ENCODE measurements around the gene CHP1. TPM values are rescaled to one million over a fixed set of nuclear protein-coding genes. Genes with fewer than 3 reads are reported as not detected.

The CHP1 gene
- polyA plus RNA-seq, 3 donors, result 57.2 to 67.2 (median 58.8) TPM

- TF ChIP-seq CTCF (IDR thresholded peaks at IDR 0.05), result no peak
- no peak overlapping the region for H3K4me3 ChIP-seq (replicated peaks in 1 of 3; ENCODE audit: low read depth in 2 of 3, low read length in 3 of 3)
- H3K4me2 ChIP-seq (replicated peaks; ENCODE audit: extremely low read depth, low read length, poor library complexity, severe bottlenecking), result no peak overlapping the region
- no peaks in the 10 kb centered on the region for H4K20me1 ChIP-seq (ENCODE audit: insufficient read depth, low read length)
- no peaks in the 10 kb centered on the region for H3K9me3 ChIP-seq (replicated peaks in 1 of 2; ENCODE audit: control insufficient read depth in 1 of 2, insufficient read depth in 1 of 2, low read length in 2 of 2)
- intact Hi-C loops (cut with micrococcal nuclease), result loop anchor here (5.0 to 10.0 kb wide), 4 partner anchors 79 to 279 kb away; no protein-coding TSS in a partner anchor
- no peaks in the 10 kb centered on the region for H3K9me3 Mint-ChIP-seq
- H3K36me3 ChIP-seq (replicated peaks in 1 of 2; ENCODE audit: control insufficient read depth in 1 of 2, insufficient read depth in 2 of 2, low read length in 2 of 2), result no peaks in the 10 kb centered on the region
- no peaks in the 10 kb centered on the region for H3K79me2 ChIP-seq (ENCODE audit: insufficient read depth, low read length)
- no peak overlapping the region for H3K9ac ChIP-seq (ENCODE audit: insufficient read depth, low read length, poor library complexity, severe bottlenecking)
- no peaks in the 10 kb centered on the region for H3K4me1 ChIP-seq (ENCODE audit: control insufficient read depth in 1 of 2, insufficient read depth in 2 of 2, low read length in 2 of 2)
- no peak overlapping the region for H3K4me3 Mint-ChIP-seq
- H3K27me3 Mint-ChIP-seq (ENCODE audit: low read depth in 3 of 3), result peaks cover 2 to 5% (median 3%) of the 10 kb centered on the region in 3 donors
- 100% methylated on average over 1 of the region's 2 CpGs for WGBS (ENCODE audit: insufficient coverage)
- no peaks in the 10 kb centered on the region for H3K4me1 Mint-ChIP-seq
- H3K27me3 ChIP-seq (ENCODE audit: control insufficient read depth in 2 of 2, insufficient read depth in 2 of 2, low read length in 2 of 2), result no peaks in the 10 kb centered on the region
- no peak overlapping the region for H3K27ac ChIP-seq (ENCODE audit: low read depth in 1 of 2, low read length in 2 of 2)
- DNase-seq, result no peak
- H2AFZ ChIP-seq (ENCODE audit: insufficient read depth, low read depth, low read length, poor library complexity, severe bottlenecking), result peak overlapping the region; percentile 55
- no peak overlapping the region for H3K27ac Mint-ChIP-seq
- no peaks in the 10 kb centered on the region for H3K36me3 Mint-ChIP-seq
These were observed 47.5 kb upstream of the CHP1 start for GRCh38 chr15:41183581-41183980.

GRCh38 chr15:41194444-41194843 is 36.6 kb upstream of the CHP1 start:
- Mint-ChIP-seq H3K36me3 (no peaks in the 10 kb centered on the region), H3K4me1 (peaks cover 11% of the 10 kb centered on the region), H3K9me3 (peaks cover 0 to 4% (median 0%) of the 10 kb centered on the region in 7 donors), H3K4me3 (no peak overlapping the region), H3K27me3 (ENCODE audit: low read depth in 3 of 3) (peaks cover 0 to 5% (median 2%) of the 10 kb centered on the region in 3 donors), H3K27ac (no peak overlapping the region)
- H3K27ac ChIP-seq (ENCODE audit: low read depth in 1 of 2, low read length in 2 of 2), result no peak overlapping the region
- no peaks in the 10 kb centered on the region for H3K79me2 ChIP-seq (ENCODE audit: insufficient read depth, low read length)
- intact Hi-C loops (cut with micrococcal nuclease), result no loop called here
- peaks cover 5 to 9% of the 10 kb centered on the region in 2 donors for H3K4me1 ChIP-seq (ENCODE audit: control insufficient read depth in 1 of 2, insufficient read depth in 2 of 2, low read length in 2 of 2)
- no peak overlapping the region for H3K4me2 ChIP-seq (replicated peaks; ENCODE audit: extremely low read depth, low read length, poor library complexity, severe bottlenecking)
- no peak overlapping the region for H2AFZ ChIP-seq (ENCODE audit: insufficient read depth, low read depth, low read length, poor library complexity, severe bottlenecking)
- TF ChIP-seq CTCF (IDR thresholded peaks at IDR 0.05), result no peak
- H3K9ac ChIP-seq (ENCODE audit: insufficient read depth, low read length, poor library complexity, severe bottlenecking), result no peak overlapping the region
- H4K20me1 ChIP-seq (ENCODE audit: insufficient read depth, low read length), result no peaks in the 10 kb centered on the region
- H3K36me3 ChIP-seq (replicated peaks in 1 of 2; ENCODE audit: control insufficient read depth in 1 of 2, insufficient read depth in 2 of 2, low read length in 2 of 2), result no peaks in the 10 kb centered on the region
- DNase-seq, result no peak
- H3K4me3 ChIP-seq (replicated peaks in 1 of 3; ENCODE audit: low read depth in 2 of 3, low read length in 3 of 3), result no peak overlapping the region
- WGBS (ENCODE audit: insufficient coverage), result no CpG with 5 or more reads among the region's 1 CpG
- no peaks in the 10 kb centered on the region for H3K27me3 ChIP-seq (ENCODE audit: control insufficient read depth in 2 of 2, insufficient read depth in 2 of 2, low read length in 2 of 2)
- H3K9me3 ChIP-seq (replicated peaks in 1 of 2; ENCODE audit: control insufficient read depth in 1 of 2, insufficient read depth in 1 of 2, low read length in 2 of 2), result no peaks in the 10 kb centered on the region

Data from CD14-positive monocyte (primary cell).